Loucy (cell line): ENCODE data around the gene TOLLIP.
"Not testable (repeated sequence)": the region's sequence is repeated elsewhere in the genome, so short reads cannot be mapped to it uniquely, and the experiment has no call there.

Experiments used
- EZH2phosphoT487 ChIP-seq: fragments of 200-600 bp; IDR thresholded peaks from 2 replicates; pipeline ENCODE4 v1.6.1; 2018; ENCODE audit warnings: antibody characterized with exemption, mild to moderate bottlenecking, moderate library complexity, borderline replicate concordance
- TF ChIP-seq, protein P1 (sequence below): fragments of 200-600 bp; sonication (generic); conservative IDR thresholded peaks from 2 replicates; pipeline ENCODE4 v1.5.1; 2014; ENCODE audit warnings: mild to moderate bottlenecking, antibody characterized with exemption, low read length

DNA sequence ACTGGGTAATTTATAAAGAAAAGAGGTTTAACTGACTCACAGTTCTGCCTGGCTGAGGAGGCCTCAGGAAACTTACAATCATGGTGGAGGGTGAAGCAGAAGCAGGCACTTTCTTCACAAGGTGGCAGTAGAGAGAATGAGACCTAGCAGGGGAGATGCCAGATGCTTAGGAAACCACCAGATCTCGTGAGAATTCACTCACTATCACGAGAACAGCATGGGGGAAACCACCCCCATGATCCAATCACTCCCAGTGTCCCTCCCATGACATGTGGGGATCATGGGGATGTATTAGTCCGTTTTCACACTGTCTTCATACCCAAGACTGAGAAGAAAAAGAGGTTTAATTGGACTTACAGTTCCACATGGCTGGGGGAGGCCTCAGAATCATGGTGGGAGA, 45.0 kb downstream of the TOLLIP start:
- TF ChIP-seq, protein P1, sequence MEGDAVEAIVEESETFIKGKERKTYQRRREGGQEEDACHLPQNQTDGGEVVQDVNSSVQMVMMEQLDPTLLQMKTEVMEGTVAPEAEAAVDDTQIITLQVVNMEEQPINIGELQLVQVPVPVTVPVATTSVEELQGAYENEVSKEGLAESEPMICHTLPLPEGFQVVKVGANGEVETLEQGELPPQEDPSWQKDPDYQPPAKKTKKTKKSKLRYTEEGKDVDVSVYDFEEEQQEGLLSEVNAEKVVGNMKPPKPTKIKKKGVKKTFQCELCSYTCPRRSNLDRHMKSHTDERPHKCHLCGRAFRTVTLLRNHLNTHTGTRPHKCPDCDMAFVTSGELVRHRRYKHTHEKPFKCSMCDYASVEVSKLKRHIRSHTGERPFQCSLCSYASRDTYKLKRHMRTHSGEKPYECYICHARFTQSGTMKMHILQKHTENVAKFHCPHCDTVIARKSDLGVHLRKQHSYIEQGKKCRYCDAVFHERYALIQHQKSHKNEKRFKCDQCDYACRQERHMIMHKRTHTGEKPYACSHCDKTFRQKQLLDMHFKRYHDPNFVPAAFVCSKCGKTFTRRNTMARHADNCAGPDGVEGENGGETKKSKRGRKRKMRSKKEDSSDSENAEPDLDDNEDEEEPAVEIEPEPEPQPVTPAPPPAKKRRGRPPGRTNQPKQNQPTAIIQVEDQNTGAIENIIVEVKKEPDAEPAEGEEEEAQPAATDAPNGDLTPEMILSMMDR = peak; percentile 33
- not testable (repeated sequence) for TF ChIP-seq EZH2phosphoT487
